ENCODE data around the gene CD19. TPM values are rescaled to one million over a fixed set of nuclear protein-coding genes. Genes with fewer than 3 reads are reported as not detected.

The CD19 gene
- total RNA-seq, 5 donors from 2014 or later (not counting 1 experiment from before 2014, with no cell fraction given) = 0.82 to 11.9 (median 3.5) TPM

GRCh38 chr16:28915181-28915580, 16.6 kb upstream of the CD19 start:
- no peaks in the 10 kb centered on the region for H3K9me3 Mint-ChIP-seq
- DNase-seq = no peak
- CTCF ChIA-PET = interaction anchor here (0.6 kb wide), 2 partner anchors 38 to 84 kb away, joined by 3 to 5 read pairs; no protein-coding TSS in a partner anchor

GRCh38 chr16:28917095-28917494, 14.7 kb upstream of the CD19 start:
- Histone ChIP-seq H3K4me1 (ENCODE audit: control insufficient read depth in 1 of 2, extremely low read depth in 1 of 2, insufficient read depth in 2 of 2, low read length in 2 of 2) (no peaks in the 10 kb centered on the region), H3K9me3 (no peaks in the 10 kb centered on the region), H3K27ac (ENCODE audit: low read length) (no peak overlapping the region), H3K4me3 (ENCODE audit: control insufficient read depth in 1 of 2, extremely low read depth in 1 of 2, low read length in 1 of 2) (no peak overlapping the region), H3K36me3 (ENCODE audit: control insufficient read depth in 2 of 2, extremely low read depth in 1 of 2, insufficient read depth in 1 of 2, low read length in 1 of 2) (peaks cover 9 to 46% of the 10 kb centered on the region in 2 donors), H3K27me3 (replicated peaks in 1 of 2; ENCODE audit: control insufficient read depth in 2 of 2, extremely low read depth in 1 of 2, insufficient read depth in 2 of 2, low read length in 1 of 2) (no peaks in the 10 kb centered on the region)
- Mint-ChIP-seq H3K4me3 (no peak overlapping the region), H3K36me3 (peaks cover 36% of the 10 kb centered on the region), H3K4me1 (no peaks in the 10 kb centered on the region), H3K27ac (no peak overlapping the region), H3K9me3 (no peaks in the 10 kb centered on the region), H3K27me3 (no peaks in the 10 kb centered on the region)
- ChIA-PET CTCF (interaction anchor here (0.7 to 1.1 kb wide), 2 partner anchors 28 to 57 kb away, joined by 6 to 9 read pairs; no protein-coding TSS in a partner anchor), POLR2A (interaction anchor here (0.7 kb wide), 2 partner anchors 22 to 407 kb away, joined by 3 to 4 read pairs; no protein-coding TSS in a partner anchor)
- 93% methylated on average over 7 of the region's 7 CpGs for WGBS (ENCODE audit: insufficient coverage)
- DNase-seq = no peak
- ATAC-seq (replicated peaks in 1 of 4) = no peak

More at GRCh38 chr16:28915181-28915580, 16.6 kb upstream of the CD19 start:
- Histone ChIP-seq H3K36me3 (ENCODE audit: control insufficient read depth in 2 of 2, extremely low read depth in 1 of 2, insufficient read depth in 1 of 2, low read length in 1 of 2) (peaks cover 18 to 49% of the 10 kb centered on the region in 2 donors), H3K27me3 (replicated peaks in 1 of 2; ENCODE audit: control insufficient read depth in 2 of 2, extremely low read depth in 1 of 2, insufficient read depth in 2 of 2, low read length in 1 of 2) (no peaks in the 10 kb centered on the region), H3K27ac (ENCODE audit: low read length) (no peak overlapping the region), H3K9me3 (no peaks in the 10 kb centered on the region), H3K4me1 (ENCODE audit: control insufficient read depth in 1 of 2, extremely low read depth in 1 of 2, insufficient read depth in 2 of 2, low read length in 2 of 2) (no peaks in the 10 kb centered on the region), H3K4me3 (ENCODE audit: control insufficient read depth in 1 of 2, extremely low read depth in 1 of 2, low read length in 1 of 2) (no peak overlapping the region)
- Mint-ChIP-seq H3K36me3 (peaks cover 31% of the 10 kb centered on the region), H3K4me3 (no peak overlapping the region), H3K4me1 (no peaks in the 10 kb centered on the region), H3K27me3 (no peaks in the 10 kb centered on the region), H3K27ac (no peak overlapping the region)
- POLR2A ChIA-PET = interaction anchor here in 1 of 2 donors (0.5 kb wide), 1 partner anchor 23 kb away, joined by 3 read pairs; no protein-coding TSS in a partner anchor
- no peak for ATAC-seq (replicated peaks in 1 of 4)

- no peaks in the 10 kb centered on the region for H3K9me3 Mint-ChIP-seq
- H3K4me1 Mint-ChIP-seq = peaks cover 4 to 5% (median 4%) of the 10 kb centered on the region in 3 donors
- peaks cover 28% of the 10 kb centered on the region for H3K36me3 Mint-ChIP-seq
- no peak for DNase-seq
- no peaks in the 10 kb centered on the region for H3K27me3 Mint-ChIP-seq
- ChIA-PET POLR2A (no interaction called here), CTCF (no interaction called here)
- no peak overlapping the region for H3K27ac ChIP-seq (ENCODE audit: low read length)
- peaks cover 6 to 46% of the 10 kb centered on the region in 2 donors for H3K36me3 ChIP-seq (ENCODE audit: control insufficient read depth in 2 of 2, extremely low read depth in 1 of 2, insufficient read depth in 1 of 2, low read length in 1 of 2)
- no peaks in the 10 kb centered on the region for H3K4me1 ChIP-seq (ENCODE audit: control insufficient read depth in 1 of 2, extremely low read depth in 1 of 2, insufficient read depth in 2 of 2, low read length in 2 of 2)
- no peaks in the 10 kb centered on the region for H3K27me3 ChIP-seq (replicated peaks in 1 of 2; ENCODE audit: control insufficient read depth in 2 of 2, extremely low read depth in 1 of 2, insufficient read depth in 2 of 2, low read length in 1 of 2)
- no peak for ATAC-seq (replicated peaks in 1 of 4)
- H3K4me3 ChIP-seq (ENCODE audit: control insufficient read depth in 1 of 2, extremely low read depth in 1 of 2, low read length in 1 of 2) = no peak overlapping the region
- no peaks in the 10 kb centered on the region for H3K9me3 ChIP-seq
- no peak overlapping the region for H3K4me3 Mint-ChIP-seq
- WGBS (ENCODE audit: insufficient coverage) = 100% methylated on average over 1 of the region's 3 CpGs
- no peak overlapping the region for H3K27ac Mint-ChIP-seq
Measured at GRCh38 chr16:28918698-28919097, 13.1 kb upstream of the CD19 start.

GRCh38 chr16:28923231-28923587, 8.6 kb upstream of the CD19 start:
- ATAC-seq (replicated peaks in 1 of 4) (no peak), DNase-seq (no peak)
- Histone ChIP-seq H3K4me3 (ENCODE audit: control insufficient read depth in 1 of 2, extremely low read depth in 1 of 2, low read length in 1 of 2) (no peak overlapping the region), H3K27ac (ENCODE audit: low read length) (no peak overlapping the region), H3K4me1 (ENCODE audit: control insufficient read depth in 1 of 2, extremely low read depth in 1 of 2, insufficient read depth in 2 of 2, low read length in 2 of 2) (peaks cover 2 to 12% of the 10 kb centered on the region in 2 experiments), H3K9me3 (no peaks in the 10 kb centered on the region), H3K36me3 (ENCODE audit: control insufficient read depth in 2 of 2, extremely low read depth in 1 of 2, insufficient read depth in 1 of 2, low read length in 1 of 2) (peaks cover 0 to 23% of the 10 kb centered on the region in 2 donors), H3K27me3 (replicated peaks in 1 of 2; ENCODE audit: control insufficient read depth in 2 of 2, extremely low read depth in 1 of 2, insufficient read depth in 2 of 2, low read length in 1 of 2) (no peaks in the 10 kb centered on the region)
- no CpG with 5 or more reads among the region's 3 CpGs for WGBS (ENCODE audit: insufficient coverage)
- H3K4me1 Mint-ChIP-seq = peaks cover 14 to 25% (median 16%) of the 10 kb centered on the region in 3 donors
- H3K27me3 Mint-ChIP-seq = no peaks in the 10 kb centered on the region
- H3K4me3 Mint-ChIP-seq = peak overlapping the region; percentile 63 to 96 (median 92)
- POLR2A ChIA-PET = interaction anchor here (0.6 kb wide), 2 partner anchors 22 to 1541 kb away, joined by 3 read pairs; no protein-coding TSS in a partner anchor
- no peaks in the 10 kb centered on the region for H3K9me3 Mint-ChIP-seq
- CTCF ChIA-PET = interaction anchor here in 1 of 2 donors (0.9 kb wide), 1 partner anchor 13 kb away, joined by 6 read pairs; no protein-coding TSS in a partner anchor
- H3K36me3 Mint-ChIP-seq = peaks cover 12% of the 10 kb centered on the region
- H3K27ac Mint-ChIP-seq = peak overlapping the region; percentile 77 to 88

- Histone ChIP-seq H3K27me3 (replicated peaks in 1 of 2; ENCODE audit: control insufficient read depth in 2 of 2, extremely low read depth in 1 of 2, insufficient read depth in 2 of 2, low read length in 1 of 2) (no peaks in the 10 kb centered on the region), H3K4me3 (ENCODE audit: control insufficient read depth in 1 of 2, extremely low read depth in 1 of 2, low read length in 1 of 2) (no peak overlapping the region), H3K9me3 (no peaks in the 10 kb centered on the region), H3K4me1 (ENCODE audit: control insufficient read depth in 1 of 2, extremely low read depth in 1 of 2, insufficient read depth in 2 of 2, low read length in 2 of 2) (peaks cover 2 to 12% of the 10 kb centered on the region in 2 experiments), H3K27ac (ENCODE audit: low read length) (peak overlapping the region; percentile 91), H3K36me3 (ENCODE audit: control insufficient read depth in 2 of 2, extremely low read depth in 1 of 2, insufficient read depth in 1 of 2, low read length in 1 of 2) (peaks cover 0 to 19% of the 10 kb centered on the region in 2 donors)
- H3K9me3 Mint-ChIP-seq = no peaks in the 10 kb centered on the region
- ATAC-seq (replicated peaks in 1 of 4) (no peak), DNase-seq (no peak)
- H3K36me3 Mint-ChIP-seq = peaks cover 12% of the 10 kb centered on the region
- WGBS (ENCODE audit: insufficient coverage) = 94% methylated on average over 10 of the region's 13 CpGs
- no peaks in the 10 kb centered on the region for H3K27me3 Mint-ChIP-seq
- CTCF ChIA-PET = interaction anchor here in 1 of 2 donors (0.9 kb wide), 1 partner anchor 13 kb away, joined by 3 read pairs; no protein-coding TSS in a partner anchor
- H3K27ac Mint-ChIP-seq = peak overlapping the region; percentile 88 to 98
- POLR2A ChIA-PET = interaction anchor here in 1 of 2 donors (0.6 kb wide), 1 partner anchor 22 kb away, joined by 3 read pairs; no protein-coding TSS in a partner anchor
- peak overlapping the region; percentile 92 to 96 (median 94) for H3K4me3 Mint-ChIP-seq
- H3K4me1 Mint-ChIP-seq = peaks cover 14 to 25% (median 16%) of the 10 kb centered on the region in 3 donors
Measured at GRCh38 chr16:28923652-28924398, 7.9 kb upstream of the CD19 start.

- CTCF ChIA-PET = interaction anchor here in 1 of 2 donors (0.9 kb wide), 1 partner anchor 12 kb away, joined by 3 read pairs; no protein-coding TSS in a partner anchor
- WGBS (ENCODE audit: insufficient coverage) = 65% methylated on average over 15 of the region's 15 CpGs
- H3K4me1 ChIP-seq (ENCODE audit: control insufficient read depth in 1 of 2, extremely low read depth in 1 of 2, insufficient read depth in 2 of 2, low read length in 2 of 2) = peaks cover 2 to 12% of the 10 kb centered on the region in 2 experiments
- ATAC-seq (replicated peaks in 1 of 4) = no peak
- peak overlapping the region; percentile 91 for H3K27ac ChIP-seq (ENCODE audit: low read length)
- DNase-seq = peak in 1 of 35 experiments; percentile 16
- peaks cover 0 to 15% of the 10 kb centered on the region in 2 donors for H3K36me3 ChIP-seq (ENCODE audit: control insufficient read depth in 2 of 2, extremely low read depth in 1 of 2, insufficient read depth in 1 of 2, low read length in 1 of 2)
- no peaks in the 10 kb centered on the region for H3K27me3 ChIP-seq (replicated peaks in 1 of 2; ENCODE audit: control insufficient read depth in 2 of 2, extremely low read depth in 1 of 2, insufficient read depth in 2 of 2, low read length in 1 of 2)
- H3K36me3 Mint-ChIP-seq = peaks cover 7% of the 10 kb centered on the region
- H3K27me3 Mint-ChIP-seq = no peaks in the 10 kb centered on the region
- H3K9me3 ChIP-seq = no peaks in the 10 kb centered on the region
- peaks cover 14 to 25% (median 16%) of the 10 kb centered on the region in 3 donors for H3K4me1 Mint-ChIP-seq
- H3K4me3 ChIP-seq (ENCODE audit: control insufficient read depth in 1 of 2, extremely low read depth in 1 of 2, low read length in 1 of 2) = peak overlapping the region in 1 of 2 donors; percentile 70
- peak overlapping the region; percentile 88 to 98 for H3K27ac Mint-ChIP-seq
- POLR2A ChIA-PET = interaction anchor here in 1 of 2 donors (0.6 kb wide), 1 partner anchor 101 kb away, joined by 3 read pairs; no protein-coding TSS in a partner anchor
- no peaks in the 10 kb centered on the region for H3K9me3 Mint-ChIP-seq
- peak overlapping the region; percentile 92 to 96 (median 94) for H3K4me3 Mint-ChIP-seq
Measured at GRCh38 chr16:28924399-28924761, 7.4 kb upstream of the CD19 start.
